HPDE6-E6E7 (cell line): Measurements from ENCODE around the gene IL17RE.

Experiments used
- DNase-seq: peaks from one replicate; pipeline ENCODE4 v3.0.0; 2011; ENCODE audit warnings: missing footprints; ENCODE audit errors: extremely low spot score

Gene IL17RE

DNA sequence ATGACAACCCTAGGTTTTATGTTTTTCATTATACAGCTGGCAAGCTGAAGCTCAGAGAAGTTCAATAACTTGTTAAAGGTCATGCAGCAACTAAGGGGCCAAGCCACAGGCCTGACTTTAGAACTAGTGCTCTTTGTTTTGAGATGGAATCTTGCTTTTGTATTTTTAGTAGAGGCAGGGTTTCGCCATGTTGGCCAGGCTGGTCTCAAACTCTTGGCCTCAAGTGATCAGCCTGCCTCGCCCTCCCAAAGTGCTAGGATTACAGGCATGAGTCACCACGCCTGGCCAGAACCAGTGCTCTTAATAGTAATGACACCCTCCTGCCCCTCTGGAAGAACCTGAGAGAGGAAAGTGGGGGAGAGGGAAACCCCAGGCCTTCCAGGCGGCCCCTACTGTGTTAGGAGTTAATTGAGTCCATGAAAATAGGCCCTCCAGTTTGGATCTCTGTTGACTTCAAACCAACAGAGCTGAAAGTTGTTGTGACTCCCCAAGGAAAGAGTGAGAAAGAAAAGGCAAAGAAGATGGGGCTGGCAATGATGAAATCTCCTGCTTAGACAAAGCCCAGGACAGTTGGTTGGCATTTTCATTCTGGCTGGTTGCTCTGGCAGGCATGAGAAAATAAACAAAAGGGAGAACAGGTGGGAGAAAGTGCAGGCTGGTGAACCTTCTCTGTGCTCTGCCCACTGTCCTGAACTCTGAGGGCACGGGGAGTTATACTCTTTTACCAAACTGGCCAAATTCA is 53.1 kb downstream of the IL17RE start:
- no peak for DNase-seq

GRCh38 chr3:9957214-9957613 is 54.6 kb downstream of the IL17RE start:
- DNase-seq, result no peak

- DNase-seq, result no peak
These were observed 62.7 kb downstream of the IL17RE start for GRCh38 chr3:9965200-9965875.
